Heart right ventricle (tissue), 16 donors: ENCODE results near the gene ZNF438. TPM values are rescaled to one million over a fixed set of nuclear protein-coding genes. Genes with fewer than 3 reads are reported as not detected.

Experiments
- ATAC-seq, 8 donors: fragments of 200-7000 bp; cut with Tn5 transposase; one replicate each; pipeline ENCODE4 v1.9.1; 2020; ENCODE audit warnings: mild to moderate bottlenecking in 8 of 8, moderate library complexity in 8 of 8, moderate number of reproducible peaks in 1 of 8
- DNase-seq, 2 donors: peaks; one replicate each; pipeline ENCODE4 v3.0.0-alpha.2; 2020
- H3K27ac ChIP-seq, 10 donors: fragments of 200-600 bp; sonication (generic) in 2 of 10; one replicate each; pipeline versions ENCODE4 v1.5.0 to v1.8.0; 2020 to 2022; ENCODE audit warnings: mild to moderate bottlenecking in 3 of 10
- H3K27me3 ChIP-seq, 7 donors: fragments of 200-600 bp; one replicate each; pipeline ENCODE4 v1.8.0; 2021 to 2022; ENCODE audit warnings: mild to moderate bottlenecking in 2 of 7
- H3K36me3 ChIP-seq, 9 donors: fragments of 200-600 bp; sonication (generic) in 1 of 9; one replicate each; pipeline versions ENCODE4 v1.5.0 to v1.8.0; 2020 to 2022; ENCODE audit warnings: mild to moderate bottlenecking in 2 of 9
- H3K4me1 ChIP-seq, 9 donors: fragments of 200-600 bp; sonication (generic) in 1 of 9; one replicate each; pipeline versions ENCODE4 v1.5.0 to v1.8.0; 2020 to 2022; ENCODE audit warnings: mild to moderate bottlenecking in 4 of 9
- H3K4me3 ChIP-seq, 10 donors: fragments of 200-600 bp; sonication (generic) in 2 of 10; one replicate each; pipeline versions ENCODE4 v1.5.0 to v1.8.0; 2020 to 2022; ENCODE audit warnings: mild to moderate bottlenecking in 7 of 10, moderate library complexity in 2 of 10
- H3K9me3 ChIP-seq, 11 donors: fragments of 200-600 bp in 10 of 11; sonication (generic) in 2 of 11; one replicate each; pipeline versions ENCODE4 v1.5.0 to v1.8.0; 2013 to 2022; ENCODE audit warnings: mild to moderate bottlenecking in 2 of 11, control low read depth in 1 of 11, moderate library complexity in 1 of 11
- CTCF ChIP-seq, 9 donors: fragments of 200-600 bp; sonication (generic) in 2 of 9; IDR thresholded peaks; one replicate each; pipeline versions ENCODE4 v1.5.0 to v1.8.0; 2021 to 2022; ENCODE audit warnings: antibody characterized with exemption in 9 of 9, mild to moderate bottlenecking in 5 of 9, moderate library complexity in 1 of 9
- WGBS, 2 donors: extraction: QIAGEN DNeasy Blood & Tissue Kit; methylation state at CpG; one replicate each; pipeline ENCODE4 v1.1.7; 2013; ENCODE audit warnings: inconsistent platforms in 1 of 2; 5-methylcytosine and 5-hydroxymethylcytosine counted together
- intact Hi-C, 10 donors: fragments of 100-400 bp; cut with DNase I; formaldehyde crosslinking; loops; one replicate each; pipeline versions ENCODE4 v1.11.1 to v1.14.2; 2022
- polyA plus RNA-seq, 2 donors: library from polyadenylated mRNA; stranded (reverse); fragments of 200-250 nt; gene quantifications; one replicate each; pipeline ENCODE4 v1.2.3, GENCODE V29; 2013
- total RNA-seq, 10 donors: library from RNA; stranded (reverse); fragmentation: NEBNext Ultra II Directional in 3 of 10; extraction: Animal tissue kit (Norgen Biotek cat#: 25700) in 3 of 10; gene quantifications; one replicate each; pipeline versions ENCODE4 v1.2.1 to v1.2.4, GENCODE V29; 2021 to 2023
- donor health status: Arrhythmogenic right ventricular cardiomyopathy.
- donor health status: ischemic (EF 13 %, LVEDD 7.1; RV severe dilation, severe dysfunction).
- donor health status: healthy with polysubstance abuse.
- donor health status: DM: no; HTN: yes; CAD: no.
- donor health status: DM: no; HTN: no; CAD: no.
- donor health status: ischemic (EF 25% LVEDD 6.9; RV normal size, moderate dysfunction).
- donor health status: ischemic (EF 25% LVEDD 5.7; RV mildly dilated, moderate dysfunction).
- donor health status: healthy.
- donor health status: DM: yes; HTN: yes; CAD: no.
- donor health status: Ischemic cardiomyopathy.
- donor health status: ischemic (EF 35%, LVEDD 5.7; RV mildly dilated, moderate dysfunction).
- donor health status: nonischemic (EF 11% LVEDD 7.7; RV severe dilation, severe dysfunction).
- donor health status: DM: yes; HTN: yes; CAD: no.
- donor health status: PGD.
- donor health status: ischemic (EF 29% LVEDD 5.4; RV normal size, mild dysfunction).
- donor health status: nonischemic (EF 23%, LVEDD 6.1; RV moderate dilation, normal function).

Gene ZNF438
- total and polyA plus RNA-seq, 12 donors, result 7.8 to 21.1 (median 12.4) TPM

- H3K27me3 ChIP-seq, result no peaks in the 10 kb centered on the region
- no peaks in the 10 kb centered on the region for H3K9me3 ChIP-seq
- intact Hi-C loops, result no loop called here
- no peak overlapping the region for H3K27ac ChIP-seq
- peaks cover 0 to 9% (median 0%) of the 10 kb centered on the region in 9 donors for H3K4me1 ChIP-seq
- ATAC-seq (no peak), DNase-seq (no peak)
- H3K4me3 ChIP-seq, result no peak overlapping the region
- peaks cover 0 to 26% (median 0%) of the 10 kb centered on the region in 9 donors for H3K36me3 ChIP-seq
- no peak for TF ChIP-seq CTCF (IDR thresholded peaks at IDR 0.05)
- WGBS, 2 donors, result 99 to 100% methylated on average over 1 of the region's 1 CpG
Measured at GRCh38 chr10:30898964-30899363, 132.7 kb downstream of the ZNF438 start.

GRCh38 chr10:30897547-30897946 lies 134.1 kb downstream of the ZNF438 start:
- H3K4me1 ChIP-seq, result no peaks in the 10 kb centered on the region
- no peak for DNase-seq
- ATAC-seq, result no peak
- WGBS, 2 donors, result 92 to 96% methylated on average over 1 of the region's 1 CpG
- TF ChIP-seq CTCF (IDR thresholded peaks at IDR 0.05), result no peak
- H3K27me3 ChIP-seq, result no peaks in the 10 kb centered on the region
- H3K9me3 ChIP-seq, result no peaks in the 10 kb centered on the region
- no peak overlapping the region for H3K27ac ChIP-seq
- H3K4me3 ChIP-seq, result no peak overlapping the region
- intact Hi-C loops, result no loop called here
- H3K36me3 ChIP-seq, result peaks cover 0 to 18% (median 0%) of the 10 kb centered on the region in 9 donors

GRCh38 chr10:30897048-30897447 lies 134.6 kb downstream of the ZNF438 start:
- H3K4me3 ChIP-seq, result no peak overlapping the region
- TF ChIP-seq CTCF (IDR thresholded peaks at IDR 0.05), result no peak
- H3K4me1 ChIP-seq, result no peaks in the 10 kb centered on the region
- ATAC-seq (no peak), DNase-seq (no peak)
- H3K36me3 ChIP-seq, result peaks cover 0 to 16% (median 0%) of the 10 kb centered on the region in 9 donors
- H3K27me3 ChIP-seq, result no peaks in the 10 kb centered on the region
- H3K27ac ChIP-seq, result no peak overlapping the region
- intact Hi-C loops, result no loop called here
- H3K9me3 ChIP-seq, result no peaks in the 10 kb centered on the region

- Histone ChIP-seq H3K9me3 (no peaks in the 10 kb centered on the region), H3K4me1 (no peaks in the 10 kb centered on the region), H3K27me3 (no peaks in the 10 kb centered on the region), H3K36me3 (no peaks in the 10 kb centered on the region), H3K4me3 (no peak overlapping the region), H3K27ac (no peak overlapping the region)
- intact Hi-C loops, result no loop called here
- DNase-seq (no peak), ATAC-seq (no peak)
- WGBS, 2 donors, result 84 to 86% methylated on average over 5 of the region's 5 CpGs
- TF ChIP-seq CTCF (IDR thresholded peaks at IDR 0.05), result no peak
Measured at GRCh38 chr10:30894221-30894620, 137.4 kb downstream of the ZNF438 start.

GRCh38 chr10:30893208-30893607 lies 138.5 kb downstream of the ZNF438 start:
- H3K9me3 ChIP-seq, result no peaks in the 10 kb centered on the region
- H3K4me3 ChIP-seq, result no peak overlapping the region
- intact Hi-C loops, result no loop called here
- no peak for DNase-seq
- WGBS, 2 donors, result 71 to 86% methylated on average over 1 of the region's 1 CpG
- H3K4me1 ChIP-seq, result no peaks in the 10 kb centered on the region
- no peak for ATAC-seq
- no peaks in the 10 kb centered on the region for H3K27me3 ChIP-seq
- no peak overlapping the region for H3K27ac ChIP-seq
- TF ChIP-seq CTCF (IDR thresholded peaks at IDR 0.05), result no peak
- H3K36me3 ChIP-seq, result no peaks in the 10 kb centered on the region
